Keratinocyte (primary cell): ENCODE results near the gene ALOX5. TPM values are rescaled to one million over a fixed set of nuclear protein-coding genes. Genes with fewer than 3 reads are reported as not detected.
"Not testable (repeated sequence)": the region's sequence is repeated elsewhere in the genome, so short reads cannot be mapped to it uniquely, and the experiment has no call there.

Source experiments
- DNase-seq: peaks from one replicate; pipeline ENCODE4 v3.0.0-alpha.2; 2011; ENCODE audit warnings: low read depth, missing footprints, low spot score
- FAIRE-seq: peaks from 2 replicates; lab custom pipeline; 2011; peaks lifted over from hg19 to GRCh38; lab: Jason Lieb, UNC
- H2AFZ ChIP-seq: 2 replicates; pipeline ENCODE4 v1.6.0; 2012; ENCODE audit warnings: low read length, control low read depth, inconsistent platforms; ENCODE audit not compliant: control insufficient read depth
- H3K27ac ChIP-seq: 2 replicates; pipeline ENCODE4 v1.5.1; 2011; ENCODE audit warnings: low read length; ENCODE audit not compliant: control insufficient read depth, insufficient read depth
- H3K27me3 ChIP-seq: 3 replicates; pipeline ENCODE4 v1.6.0; 2011; ENCODE audit warnings: low read length; ENCODE audit not compliant: control insufficient read depth, insufficient read depth; ENCODE audit errors: extremely low read depth
- H3K36me3 ChIP-seq, 2 experiments: 2 replicates in 1 of 2; 3 replicates in 1 of 2; pipeline ENCODE4 v1.5.1; 2011; ENCODE audit warnings: low read length in 2 of 2, mild to moderate bottlenecking in 1 of 2; ENCODE audit not compliant: control insufficient read depth in 2 of 2, insufficient read depth in 2 of 2; ENCODE audit errors: extremely low read depth in 1 of 2
- H3K4me1 ChIP-seq: 3 replicates; pipeline ENCODE4 v1.5.1; 2011; ENCODE audit warnings: low read length; ENCODE audit not compliant: control insufficient read depth, insufficient read depth; ENCODE audit errors: extremely low read depth
- H3K4me2 ChIP-seq: 3 replicates; pipeline ENCODE4 v1.6.0; 2011; ENCODE audit warnings: low read depth, low read length; ENCODE audit not compliant: control insufficient read depth, insufficient read depth; ENCODE audit errors: extremely low read depth
- H3K4me3 ChIP-seq, 3 experiments: fragments of 200-600 bp in 1 of 3; sonication (generic) in 1 of 3; 2 replicates in 2 of 3; 3 replicates in 1 of 3; pipeline ENCODE4 v1.5.1; 2011 to 2016; ENCODE audit warnings: low read length in 3 of 3, mild to moderate bottlenecking in 3 of 3, control low read depth in 2 of 3, inconsistent platforms in 1 of 3, low read depth in 1 of 3, mixed read lengths in 1 of 3, mixed run types in 1 of 3, moderate library complexity in 1 of 3; ENCODE audit not compliant: control insufficient read depth in 2 of 3, insufficient read depth in 2 of 3; ENCODE audit errors: extremely low read depth in 1 of 3
- H3K79me2 ChIP-seq: 2 replicates; pipeline ENCODE4 v1.6.0; 2012; ENCODE audit warnings: low read length; ENCODE audit not compliant: control insufficient read depth, insufficient read depth
- H3K9ac ChIP-seq: 3 replicates; pipeline ENCODE4 v1.6.0; 2011; ENCODE audit warnings: low read length; ENCODE audit not compliant: control insufficient read depth, insufficient read depth; ENCODE audit errors: extremely low read depth
- H3K9me1 ChIP-seq: 3 replicates; pipeline ENCODE4 v1.6.0; 2011; ENCODE audit warnings: low read length; ENCODE audit not compliant: control insufficient read depth, insufficient read depth; ENCODE audit errors: extremely low read depth
- H3K9me3 ChIP-seq: 2 replicates; pipeline ENCODE4 v1.5.1; 2012; ENCODE audit warnings: low read depth, low read length; ENCODE audit not compliant: control insufficient read depth
- H4K20me1 ChIP-seq: 3 replicates; pipeline ENCODE4 v1.6.0; 2011; ENCODE audit warnings: low read length; ENCODE audit not compliant: control insufficient read depth, insufficient read depth; ENCODE audit errors: extremely low read depth
- CTCF ChIP-seq, 3 experiments: IDR thresholded peaks in 1 of 3; conservative IDR thresholded peaks in 1 of 3; optimal IDR thresholded peaks in 1 of 3; 2 replicates in 2 of 3; 3 replicates in 1 of 3; pipeline versions ENCODE3 to v1.5.1; 2011; ENCODE audit warnings: low read length in 3 of 3, mild to moderate bottlenecking in 3 of 3, moderate library complexity in 2 of 3, control low read depth in 1 of 3, inconsistent platforms in 1 of 3; ENCODE audit not compliant: insufficient read depth in 2 of 3; ENCODE audit errors: extremely low read depth in 1 of 3
- EZH2 ChIP-seq: IDR thresholded peaks from one replicate; pipeline ENCODE4 v1.6.1; 2012; ENCODE audit warnings: inconsistent platforms, mild to moderate bottlenecking, low read length, moderate library complexity
- dilution Hi-C: fragments of 300-500 bp; cut with MboI; formaldehyde crosslinking; loops from one replicate; pipeline ENCODE4 v1.7.0; 2020; ENCODE audit warnings: low sequenced_read_pairs; ENCODE audit not compliant: extremely low pct_ligation_motif_present
- polyA plus RNA-seq, 5 experiments: library from polyadenylated mRNA; depleted of rRNA in 3 of 5; stranded (reverse) in 3 of 5; stranded (forward) in 1 of 5; unstranded in 1 of 5; fragments of >200 nt; gene quantifications; 1 replicate in 1 of 5; 2 replicates in 3 of 5; 3 replicates in 1 of 5; pipeline versions ENCODE4 v1.2.1 to v1.2.3, GENCODE V29; 2011 to 2012; ENCODE audit warnings: missing spikeins in 2 of 5, low read depth in 1 of 5, low replicate concordance in 1 of 5

ALOX5 gene
- polyA plus RNA-seq, 1 donor (not counting 4 experiments of a cell fraction or from before 2014, with no cell fraction given): not detected

- no peaks in the 10 kb centered on the region for H4K20me1 ChIP-seq
- no peak overlapping the region for H3K4me2 ChIP-seq
- H3K27me3 ChIP-seq: no peaks in the 10 kb centered on the region
- H3K36me3 ChIP-seq: no peaks in the 10 kb centered on the region
- dilution Hi-C loops: no loop called here
- H3K4me1 ChIP-seq: no peaks in the 10 kb centered on the region
- H3K9ac ChIP-seq: no peak overlapping the region
- H3K79me2 ChIP-seq: no peaks in the 10 kb centered on the region
- H3K4me3 ChIP-seq: no peak overlapping the region
- TF ChIP-seq EZH2 (no peak), CTCF (optimal IDR thresholded peaks at IDR 0.05 in 1 of 3, IDR thresholded peaks at IDR 0.05 in 1 of 3, conservative IDR thresholded peaks at IDR 0.05 in 1 of 3; ENCODE audit: extremely low read depth in 1 of 3, insufficient read depth in 2 of 3, low read length in 3 of 3) (no peak)
- no peak overlapping the region for H3K27ac ChIP-seq
- no peak for DNase-seq
- H3K9me3 ChIP-seq: no peaks in the 10 kb centered on the region
- FAIRE-seq: no peak
- H2AFZ ChIP-seq: no peak overlapping the region
- H3K9me1 ChIP-seq: no peaks in the 10 kb centered on the region
Measured at GRCh38 chr10:45354261-45354660, 19.8 kb upstream of the ALOX5 start.

GRCh38 chr10:45355494-45355893 lies 18.5 kb upstream of the ALOX5 start:
- Histone ChIP-seq H4K20me1 (no peaks in the 10 kb centered on the region), H3K9me1 (no peaks in the 10 kb centered on the region), H3K27ac (no peak overlapping the region), H3K9me3 (no peaks in the 10 kb centered on the region), H3K4me1 (no peaks in the 10 kb centered on the region), H3K4me2 (no peak overlapping the region), H3K36me3 (no peaks in the 10 kb centered on the region), H3K79me2 (no peaks in the 10 kb centered on the region), H2AFZ (no peak overlapping the region), H3K4me3 (no peak overlapping the region), H3K27me3 (no peaks in the 10 kb centered on the region), H3K9ac (no peak overlapping the region)
- TF ChIP-seq CTCF (optimal IDR thresholded peaks at IDR 0.05 in 1 of 3, IDR thresholded peaks at IDR 0.05 in 1 of 3, conservative IDR thresholded peaks at IDR 0.05 in 1 of 3; ENCODE audit: extremely low read depth in 1 of 3, insufficient read depth in 2 of 3, low read length in 3 of 3): no peak
- no peak for TF ChIP-seq EZH2
- dilution Hi-C loops: no loop called here
- DNase-seq (no peak), FAIRE-seq (no peak)

GRCh38 chr10:45358961-45359360 lies 15.1 kb upstream of the ALOX5 start:
- H3K27me3 ChIP-seq, H2AFZ ChIP-seq, H3K9me1 ChIP-seq, dilution Hi-C loops, H3K4me3 ChIP-seq, FAIRE-seq, H3K4me2 ChIP-seq, H3K9me3 ChIP-seq, DNase-seq, H3K36me3 ChIP-seq, H3K4me1 ChIP-seq, H3K27ac ChIP-seq, H3K79me2 ChIP-seq, H4K20me1 ChIP-seq, H3K9ac ChIP-seq: not testable (repeated sequence)
